ENCODE results near the gene TPPP.
"Not testable (repeated sequence)": the region's sequence is repeated elsewhere in the genome, so short reads cannot be mapped to it uniquely, and the experiment has no call there.

Gene TPPP

DNA sequence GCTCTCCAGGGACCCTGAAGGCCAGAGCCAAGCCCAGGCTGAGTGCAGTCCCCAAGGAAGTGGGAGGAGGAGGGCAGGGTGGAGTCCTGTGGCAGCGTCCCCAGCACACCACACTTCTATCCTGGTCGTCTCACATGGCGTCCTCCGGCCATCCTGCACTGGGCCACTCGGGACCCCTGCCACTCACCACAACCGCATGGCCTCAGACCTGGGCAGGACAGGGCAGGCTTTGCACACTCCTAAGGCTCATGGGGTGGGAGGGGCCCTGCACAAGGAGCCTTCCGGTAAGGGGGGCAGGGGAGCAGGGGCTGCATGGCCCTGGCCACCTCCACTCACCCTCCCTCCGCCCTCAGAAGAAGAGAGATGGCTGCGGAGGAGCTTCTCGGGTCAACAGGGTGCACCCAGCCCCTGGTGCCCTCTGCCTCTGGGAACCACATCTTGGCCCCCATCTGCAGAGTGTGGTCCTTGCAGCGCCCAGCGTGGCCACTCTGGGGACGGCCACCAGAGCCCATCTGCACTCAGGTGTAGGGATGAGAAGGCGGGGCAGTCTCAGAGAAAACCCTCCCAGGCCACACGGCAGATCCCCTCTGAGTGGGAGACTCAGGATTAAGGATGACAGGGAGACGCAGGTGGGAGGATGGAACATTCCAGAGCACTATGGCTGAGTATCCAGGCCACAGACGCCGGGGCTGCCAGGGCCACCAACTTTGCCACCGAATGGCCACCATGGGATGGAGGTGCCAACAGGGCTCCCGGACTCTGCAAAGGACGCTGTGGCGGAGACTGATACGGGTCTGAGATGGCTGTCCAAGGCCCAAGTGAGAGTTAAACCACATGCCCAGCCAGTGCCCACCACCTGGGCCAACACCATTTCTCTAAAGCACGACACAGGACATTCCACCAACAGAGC, 7.6 kb downstream of the TPPP start:
- H3K4me3 ChIP-seq (ENCODE audit: low read length) = no peak overlapping the region
- TF ChIP-seq, protein P1, sequence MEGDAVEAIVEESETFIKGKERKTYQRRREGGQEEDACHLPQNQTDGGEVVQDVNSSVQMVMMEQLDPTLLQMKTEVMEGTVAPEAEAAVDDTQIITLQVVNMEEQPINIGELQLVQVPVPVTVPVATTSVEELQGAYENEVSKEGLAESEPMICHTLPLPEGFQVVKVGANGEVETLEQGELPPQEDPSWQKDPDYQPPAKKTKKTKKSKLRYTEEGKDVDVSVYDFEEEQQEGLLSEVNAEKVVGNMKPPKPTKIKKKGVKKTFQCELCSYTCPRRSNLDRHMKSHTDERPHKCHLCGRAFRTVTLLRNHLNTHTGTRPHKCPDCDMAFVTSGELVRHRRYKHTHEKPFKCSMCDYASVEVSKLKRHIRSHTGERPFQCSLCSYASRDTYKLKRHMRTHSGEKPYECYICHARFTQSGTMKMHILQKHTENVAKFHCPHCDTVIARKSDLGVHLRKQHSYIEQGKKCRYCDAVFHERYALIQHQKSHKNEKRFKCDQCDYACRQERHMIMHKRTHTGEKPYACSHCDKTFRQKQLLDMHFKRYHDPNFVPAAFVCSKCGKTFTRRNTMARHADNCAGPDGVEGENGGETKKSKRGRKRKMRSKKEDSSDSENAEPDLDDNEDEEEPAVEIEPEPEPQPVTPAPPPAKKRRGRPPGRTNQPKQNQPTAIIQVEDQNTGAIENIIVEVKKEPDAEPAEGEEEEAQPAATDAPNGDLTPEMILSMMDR (conservative IDR thresholded peaks at IDR 0.05; ENCODE audit: low read depth, low read length) = no peak
- DNase-seq (ENCODE audit: low read depth) = no peak

- TF ChIP-seq, protein P1 (conservative IDR thresholded peaks at IDR 0.05; ENCODE audit: low read depth, low read length) = no peak
- H3K4me3 ChIP-seq (ENCODE audit: low read length) = no peak overlapping the region
- no peak for DNase-seq (ENCODE audit: low read depth)
Observed at GRCh38 chr5:684751-685216, 8.4 kb downstream of the TPPP start.

- no peak overlapping the region for H3K4me3 ChIP-seq (ENCODE audit: low read length)
- TF ChIP-seq, protein P1 (conservative IDR thresholded peaks at IDR 0.05; ENCODE audit: low read depth, low read length) = no peak
- DNase-seq (ENCODE audit: low read depth) = no peak
Observed at GRCh38 chr5:683551-684481, 9.3 kb downstream of the TPPP start.

DNA sequence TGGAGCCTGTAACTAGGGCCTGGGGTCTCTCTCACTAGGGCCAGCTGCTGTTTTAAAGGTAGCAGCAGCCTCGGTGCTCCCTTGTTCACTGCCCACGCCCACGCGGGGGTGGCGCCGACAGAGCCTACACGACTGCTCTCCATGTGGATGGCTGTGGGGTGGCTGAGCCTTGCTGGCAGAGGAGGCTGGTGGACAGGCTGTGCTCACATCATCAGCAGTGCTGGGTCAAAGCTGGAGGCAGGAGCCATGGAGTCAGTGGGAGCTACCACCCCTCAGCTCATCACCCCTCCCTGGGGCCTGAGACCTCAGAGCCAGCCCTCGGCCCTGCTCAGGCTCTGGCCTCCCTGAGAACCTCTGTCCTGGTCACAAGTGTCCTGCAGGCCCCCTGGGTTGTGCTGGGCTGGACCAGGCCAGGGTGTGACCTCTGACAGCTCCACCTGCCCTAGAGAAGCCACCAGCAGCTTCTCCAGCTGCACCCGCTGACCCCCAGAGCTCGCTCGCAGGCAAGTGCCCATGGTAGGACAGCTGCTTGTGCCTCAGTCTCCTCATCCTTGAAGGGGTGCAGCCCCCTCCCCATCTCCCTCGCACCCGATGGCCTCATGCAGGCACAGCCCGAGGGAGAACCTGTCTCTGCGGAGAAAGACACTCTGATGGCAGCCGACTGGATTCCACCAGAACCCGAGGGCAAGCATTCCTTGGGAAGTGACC, 10.3 kb downstream of the TPPP start:
- H3K4me3 ChIP-seq (ENCODE audit: low read length); DNase-seq (ENCODE audit: low read depth): not testable (repeated sequence)

DNA sequence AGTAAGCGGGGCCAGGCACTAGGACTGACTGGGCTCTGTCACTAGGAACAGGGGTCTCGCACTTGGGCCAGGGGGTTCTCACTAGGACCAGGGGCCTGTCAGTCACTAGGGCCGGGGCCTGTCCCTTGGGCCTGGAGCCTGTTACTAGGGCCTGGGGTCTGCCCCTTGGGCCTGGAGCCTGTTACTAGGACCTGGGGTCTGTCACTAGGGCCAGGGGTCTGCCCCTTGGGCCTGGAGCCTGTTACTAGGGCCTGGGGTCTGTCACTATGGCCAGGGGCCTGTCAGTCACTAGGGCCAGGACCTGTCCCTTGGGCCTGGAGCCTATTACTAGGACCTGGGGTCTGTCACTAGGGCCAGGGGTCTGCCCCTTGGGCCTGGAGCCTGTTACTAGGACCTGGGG, 10.9 kb downstream of the TPPP start:
- H3K4me3 ChIP-seq (ENCODE audit: low read length); DNase-seq (ENCODE audit: low read depth): not testable (repeated sequence)

DNA sequence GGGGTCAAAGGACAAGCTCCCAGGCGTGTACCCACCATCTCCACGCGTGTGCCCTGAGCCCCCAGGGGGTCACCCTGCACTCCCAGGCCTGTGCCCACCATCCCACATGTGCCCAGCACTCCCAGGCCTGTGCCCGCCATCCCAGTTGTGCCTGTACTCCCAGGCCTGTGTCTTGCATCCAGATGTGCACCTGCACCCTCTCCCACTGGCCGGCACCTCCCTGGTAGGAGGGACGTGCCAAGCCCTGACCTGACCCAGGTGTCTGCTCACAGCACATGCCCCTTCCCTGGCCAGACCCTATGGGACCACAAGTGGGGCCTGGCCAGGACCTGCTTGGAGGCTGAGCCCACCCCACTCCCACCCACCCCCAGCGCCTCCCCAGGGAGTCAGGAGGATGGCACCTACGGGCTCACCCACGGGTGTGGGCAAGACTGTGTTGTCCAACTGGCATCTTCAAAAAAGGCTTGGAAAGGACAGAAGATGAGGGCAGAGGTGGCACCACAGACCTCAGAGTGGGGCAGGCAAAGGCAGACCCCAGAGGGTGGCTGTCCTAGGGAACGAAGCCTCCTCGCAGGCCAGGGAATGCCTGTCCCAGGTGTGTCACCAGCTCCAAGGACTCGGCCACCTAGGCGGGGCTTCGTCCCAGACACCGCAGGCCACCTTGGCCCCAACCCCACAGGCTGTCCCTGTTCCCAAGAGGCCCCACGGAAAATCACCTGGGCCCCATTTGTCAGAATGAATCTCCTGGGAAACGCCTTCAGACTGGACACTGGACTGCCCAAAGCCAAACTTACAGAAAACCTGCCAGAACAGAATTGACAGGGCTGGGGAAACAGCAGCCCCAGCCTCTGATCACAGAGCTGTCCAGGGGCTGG, 11.6 kb downstream of the TPPP start:
- DNase-seq (ENCODE audit: low read depth); H3K4me3 ChIP-seq (ENCODE audit: low read length): not testable (repeated sequence)

DNA sequence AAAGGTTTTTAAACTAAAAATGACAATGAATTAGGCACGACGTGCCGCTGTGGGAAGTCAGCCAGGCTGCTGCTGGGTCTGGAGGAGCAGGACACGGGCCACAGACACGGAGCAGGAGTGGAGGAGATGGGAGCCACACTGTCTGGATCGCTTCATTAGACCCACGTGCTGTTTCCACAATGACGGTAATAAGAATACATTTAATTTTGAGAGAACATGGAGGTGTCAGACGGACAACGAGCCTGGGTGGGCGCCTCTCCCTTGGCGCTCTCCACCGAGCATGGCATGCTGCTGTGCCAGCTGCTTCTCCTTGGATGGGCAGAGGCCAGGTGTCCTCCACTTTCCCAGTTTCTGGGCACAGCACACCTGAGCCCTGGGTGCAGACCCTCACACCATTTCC, 12.3 kb downstream of the TPPP start:
- not testable (repeated sequence) for DNase-seq (ENCODE audit: low read depth); H3K4me3 ChIP-seq (ENCODE audit: low read length)

DNA sequence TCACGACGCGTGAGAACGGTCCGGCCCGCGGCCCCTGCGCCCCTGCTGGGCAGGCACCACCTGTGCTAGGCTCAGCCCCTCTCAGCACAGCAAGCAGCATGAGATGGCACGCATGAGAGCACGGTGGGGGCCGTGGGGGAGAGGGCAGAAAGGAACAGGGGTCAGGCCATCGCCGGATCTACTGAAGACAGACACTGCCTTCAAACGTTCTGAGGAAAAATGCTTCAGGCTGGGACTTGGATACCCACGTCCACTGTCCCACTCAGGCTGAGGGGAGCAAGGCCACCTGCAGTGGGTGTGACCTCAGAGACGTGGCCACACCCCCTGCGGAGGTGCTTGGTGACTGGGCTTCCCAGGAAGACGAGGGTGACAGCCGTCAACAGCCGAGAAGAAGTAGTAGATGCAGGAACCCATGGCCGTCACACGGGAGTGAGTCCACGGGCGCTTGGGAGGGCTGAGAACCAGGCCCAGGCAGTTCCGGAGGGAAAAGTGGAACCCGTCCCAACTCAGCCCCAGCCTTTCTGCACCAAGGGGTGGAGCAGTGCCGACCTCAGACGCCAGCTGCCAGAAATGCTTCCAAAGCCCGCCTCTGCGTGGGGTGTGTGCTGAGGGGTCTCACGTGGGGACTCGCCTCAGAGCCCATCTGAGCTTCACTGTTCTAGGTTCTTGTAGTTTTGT, 12.9 kb downstream of the TPPP start:
- not testable (repeated sequence) for DNase-seq (ENCODE audit: low read depth); H3K4me3 ChIP-seq (ENCODE audit: low read length)

DNA sequence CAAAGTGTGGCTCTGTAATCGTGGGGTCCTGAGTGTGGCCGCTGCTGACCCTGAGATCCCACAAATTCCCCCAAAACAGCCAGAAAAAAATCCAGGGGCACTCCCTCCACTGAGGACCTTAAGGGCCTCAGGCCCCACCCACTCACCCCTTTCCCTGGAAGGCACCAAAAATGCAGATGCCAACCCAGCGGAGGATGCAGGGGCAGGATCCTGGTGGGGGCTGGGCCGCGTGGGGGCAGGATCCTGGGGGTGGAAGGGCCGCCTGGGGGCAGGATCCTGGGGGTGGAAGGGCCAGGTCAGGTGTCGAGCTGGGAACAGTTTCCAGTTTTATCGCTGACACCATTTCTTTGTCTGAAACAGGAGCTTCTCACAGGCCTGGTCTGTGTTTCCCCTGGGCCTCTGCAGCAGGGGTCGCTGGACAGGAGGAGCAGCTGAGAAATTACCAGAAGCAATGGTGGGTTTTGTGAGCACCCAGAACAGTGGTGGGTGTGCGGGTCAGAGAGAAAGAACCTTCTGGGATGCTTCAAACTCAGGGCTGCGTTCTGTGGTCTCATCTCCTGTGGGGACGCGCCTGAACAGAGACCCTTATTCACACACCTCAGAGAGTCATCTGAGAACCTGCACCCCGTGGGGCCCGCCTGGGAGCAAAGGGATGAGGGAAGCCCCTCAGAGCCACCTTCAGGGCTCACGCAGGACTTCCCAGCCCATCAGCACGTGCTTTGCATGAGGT, 13.8 kb downstream of the TPPP start:
- not testable (repeated sequence) for DNase-seq (ENCODE audit: low read depth); H3K4me3 ChIP-seq (ENCODE audit: low read length)

DNA sequence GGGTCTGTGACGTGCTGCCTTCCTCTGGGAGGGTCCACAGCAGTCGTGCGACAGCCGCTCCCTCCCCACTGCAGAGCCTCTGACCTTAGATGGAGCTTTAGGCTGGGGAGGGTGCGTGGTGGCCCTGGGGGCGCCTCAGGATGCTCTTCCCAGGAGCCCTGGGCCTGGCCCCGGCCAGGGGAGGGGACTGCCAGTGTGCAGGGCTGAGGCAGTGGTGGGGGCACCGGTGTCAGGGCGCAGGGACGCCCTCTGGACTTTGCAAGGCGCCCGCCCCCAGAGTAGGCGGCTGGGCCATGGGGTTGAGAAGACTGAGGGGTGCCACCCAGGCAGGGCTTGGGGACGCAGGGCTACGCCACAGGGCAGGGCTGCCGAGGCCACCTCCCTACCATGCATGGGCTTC, 14.6 kb downstream of the TPPP start:
- H3K4me3 ChIP-seq (ENCODE audit: low read length); DNase-seq (ENCODE audit: low read depth): not testable (repeated sequence)

Measured in retinal pigment epithelial cell (primary cell).